Coronary artery (tissue), 2 donors: ENCODE data around the gene SLC30A10.
A peak's percentile ranks its signal among the peaks of the same experiment; 100 is the strongest.

Source experiments
- DNase-seq: peaks from one replicate; pipeline ENCODE4 v3.0.0-alpha.2; 2017; ENCODE audit warnings: low spot score
- H3K27ac ChIP-seq, 2 donors: fragments of 200-600 bp; sonication (generic); one replicate each; pipeline ENCODE4 v1.5.1; 2016 to 2019
- H3K4me3 ChIP-seq: fragments of 200-600 bp; sonication (generic); 2 replicates; pipeline ENCODE4 v1.5.1; 2016; ENCODE audit warnings: mild to moderate bottlenecking, moderate library complexity
- TF ChIP-seq, protein P1 (sequence below): fragments of 200-600 bp; sonication (generic); IDR thresholded peaks from one replicate; pipeline ENCODE4 v1.5.1; 2019; ENCODE audit warnings: antibody characterized with exemption

SLC30A10 gene

DNA sequence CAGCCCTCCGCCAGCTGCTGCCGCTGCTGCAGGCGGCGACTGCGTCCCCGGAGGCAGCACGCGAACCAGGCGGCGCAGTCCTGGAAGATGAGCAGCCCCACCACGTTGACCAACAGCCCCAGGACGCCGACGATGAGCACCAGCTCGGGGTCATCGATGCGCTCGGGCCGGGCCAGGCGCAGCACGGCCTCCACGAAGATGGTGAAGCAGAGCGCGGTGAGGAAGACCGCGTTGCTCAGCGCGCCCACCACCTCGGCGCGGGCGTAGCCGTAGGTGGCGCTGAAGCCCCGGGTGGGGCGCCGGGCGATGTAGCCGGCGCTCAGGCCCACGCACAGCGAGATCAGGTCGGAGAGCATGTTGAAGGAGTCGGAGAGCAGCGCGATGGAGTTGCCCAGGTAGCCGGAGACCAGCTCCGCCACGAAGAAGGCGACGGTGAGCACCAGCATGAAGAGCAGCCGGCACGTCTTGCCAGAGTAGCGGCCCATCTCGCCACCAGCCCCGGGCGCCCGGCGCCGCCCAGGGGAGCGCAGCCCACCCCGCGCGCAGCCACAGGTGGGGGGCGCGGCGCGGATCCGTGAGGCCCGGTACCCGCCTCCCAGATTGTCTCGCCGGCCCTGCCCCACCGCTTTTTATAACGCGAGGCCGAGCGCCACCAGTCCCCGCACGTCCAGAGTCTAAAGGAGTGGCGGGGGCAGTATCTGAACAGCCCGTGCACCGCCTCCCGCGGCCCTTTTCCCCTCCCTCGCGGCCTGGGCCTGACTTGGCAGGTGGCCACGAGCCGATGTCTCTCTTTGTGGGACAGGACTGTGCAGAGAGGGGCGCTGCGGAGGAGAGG is at the start of gene SLC30A10:
Gene SLC30A10 (minus strand): TSS at position 602 of the 835 bp plus-strand sequence. CDS start 117 bp downstream, at position 485.
- DNase-seq = no peak
- Histone ChIP-seq H3K27ac (no peak within 1 kb of the TSS), H3K4me3 (peak within 1 kb of the TSS; percentile 68)
- TF ChIP-seq, protein P1, sequence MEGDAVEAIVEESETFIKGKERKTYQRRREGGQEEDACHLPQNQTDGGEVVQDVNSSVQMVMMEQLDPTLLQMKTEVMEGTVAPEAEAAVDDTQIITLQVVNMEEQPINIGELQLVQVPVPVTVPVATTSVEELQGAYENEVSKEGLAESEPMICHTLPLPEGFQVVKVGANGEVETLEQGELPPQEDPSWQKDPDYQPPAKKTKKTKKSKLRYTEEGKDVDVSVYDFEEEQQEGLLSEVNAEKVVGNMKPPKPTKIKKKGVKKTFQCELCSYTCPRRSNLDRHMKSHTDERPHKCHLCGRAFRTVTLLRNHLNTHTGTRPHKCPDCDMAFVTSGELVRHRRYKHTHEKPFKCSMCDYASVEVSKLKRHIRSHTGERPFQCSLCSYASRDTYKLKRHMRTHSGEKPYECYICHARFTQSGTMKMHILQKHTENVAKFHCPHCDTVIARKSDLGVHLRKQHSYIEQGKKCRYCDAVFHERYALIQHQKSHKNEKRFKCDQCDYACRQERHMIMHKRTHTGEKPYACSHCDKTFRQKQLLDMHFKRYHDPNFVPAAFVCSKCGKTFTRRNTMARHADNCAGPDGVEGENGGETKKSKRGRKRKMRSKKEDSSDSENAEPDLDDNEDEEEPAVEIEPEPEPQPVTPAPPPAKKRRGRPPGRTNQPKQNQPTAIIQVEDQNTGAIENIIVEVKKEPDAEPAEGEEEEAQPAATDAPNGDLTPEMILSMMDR = no peak

DNA sequence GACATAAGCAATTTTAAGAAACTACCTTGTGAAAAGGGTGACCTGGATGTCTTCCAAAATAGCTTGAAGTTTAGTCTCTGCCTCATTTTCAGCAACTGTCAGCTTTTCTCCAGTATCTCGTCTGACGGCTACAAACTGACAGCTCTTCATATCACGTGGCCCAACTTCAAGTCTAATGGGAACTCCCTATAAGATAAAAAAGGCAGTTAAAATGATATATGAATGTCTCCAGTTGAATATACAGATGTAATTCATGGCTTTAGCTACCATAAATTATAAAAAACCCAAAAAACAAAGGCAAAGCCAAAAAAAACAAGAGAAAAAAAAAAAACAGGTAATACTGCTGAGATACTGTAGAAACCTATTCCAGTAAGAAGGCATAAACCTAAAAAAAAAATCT is 44.9 kb upstream of the SLC30A10 start:
- Histone ChIP-seq H3K27ac (no peak overlapping the region), H3K4me3 (no peak overlapping the region)
- DNase-seq = no peak
- TF ChIP-seq, protein P1 = no peak

DNA sequence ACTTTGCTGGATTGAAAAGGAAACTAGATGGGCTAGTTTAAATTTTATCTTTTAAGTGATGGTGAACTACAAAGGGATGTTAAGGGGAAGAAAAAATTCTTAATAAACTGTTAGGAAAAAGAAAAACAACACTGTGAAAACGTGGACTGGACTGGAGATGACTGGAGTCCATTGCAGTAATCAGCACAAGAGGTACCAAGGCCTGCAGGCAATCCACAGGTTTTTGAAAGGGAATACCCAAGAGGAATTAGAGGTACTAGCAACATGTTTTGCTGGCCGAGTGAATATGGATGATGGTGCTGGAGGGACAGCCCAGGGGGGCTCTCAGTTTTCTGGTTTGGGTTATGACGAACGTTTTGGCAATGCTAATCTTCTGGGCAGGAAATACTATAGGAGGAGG is 39.0 kb upstream of the SLC30A10 start:
- Histone ChIP-seq H3K4me3 (no peak overlapping the region), H3K27ac (no peak overlapping the region)
- TF ChIP-seq, protein P1 = no peak
- no peak for DNase-seq

DNA sequence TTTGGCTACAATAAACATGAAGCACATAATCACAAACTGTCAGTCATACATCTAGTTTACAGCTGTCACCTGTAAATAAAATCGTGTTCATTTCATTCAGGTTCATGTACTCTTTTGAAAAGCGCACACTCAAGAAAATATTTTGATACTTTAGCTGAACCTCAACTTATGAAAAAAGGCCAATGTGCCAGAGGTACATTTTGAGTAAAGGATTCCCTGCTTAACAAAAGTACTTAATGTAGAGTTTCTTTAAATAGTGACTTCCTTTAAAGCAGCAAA is 37.7 kb upstream of the SLC30A10 start:
- Histone ChIP-seq H3K4me3 (no peak overlapping the region), H3K27ac (no peak overlapping the region)
- no peak for DNase-seq
- TF ChIP-seq, protein P1 = no peak

DNA sequence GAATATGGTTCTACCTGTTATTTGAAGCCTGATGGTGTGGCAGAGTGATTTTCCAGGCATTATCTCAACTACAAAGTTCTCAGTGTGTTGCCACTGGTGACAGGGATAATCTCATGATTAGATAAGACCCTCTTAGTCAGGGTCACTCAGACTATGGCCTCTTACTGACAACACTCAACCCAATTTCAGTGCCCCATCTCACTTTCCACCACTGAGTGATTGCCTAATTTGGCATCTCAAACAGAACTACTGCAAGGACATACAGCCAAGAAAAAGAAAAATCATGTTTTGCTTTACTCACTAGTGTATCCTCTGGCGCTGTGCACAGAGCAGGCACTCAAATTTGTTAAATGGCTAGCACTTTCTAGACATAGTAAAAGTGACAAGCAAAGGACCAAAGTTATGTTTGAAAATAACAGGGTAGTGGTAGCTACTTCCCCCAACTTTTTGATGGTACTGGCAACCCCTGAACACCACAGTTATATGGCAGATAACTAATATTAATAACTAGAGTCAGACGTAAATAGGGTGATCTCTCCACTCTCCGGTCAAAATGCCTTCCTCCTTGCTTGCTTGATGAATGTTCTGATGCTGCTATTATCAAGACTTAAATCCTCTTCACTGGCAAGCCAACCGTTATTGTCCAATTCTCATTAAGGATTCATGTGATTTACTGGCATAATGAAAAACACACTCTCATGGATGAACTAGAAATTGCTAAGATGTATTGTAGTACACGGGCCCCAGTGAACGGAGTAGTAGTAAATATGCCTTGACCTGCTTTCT is 37.1 kb upstream of the SLC30A10 start:
- DNase-seq = no peak
- Histone ChIP-seq H3K27ac (no peak overlapping the region), H3K4me3 (no peak overlapping the region)
- TF ChIP-seq, protein P1 = no peak

DNA sequence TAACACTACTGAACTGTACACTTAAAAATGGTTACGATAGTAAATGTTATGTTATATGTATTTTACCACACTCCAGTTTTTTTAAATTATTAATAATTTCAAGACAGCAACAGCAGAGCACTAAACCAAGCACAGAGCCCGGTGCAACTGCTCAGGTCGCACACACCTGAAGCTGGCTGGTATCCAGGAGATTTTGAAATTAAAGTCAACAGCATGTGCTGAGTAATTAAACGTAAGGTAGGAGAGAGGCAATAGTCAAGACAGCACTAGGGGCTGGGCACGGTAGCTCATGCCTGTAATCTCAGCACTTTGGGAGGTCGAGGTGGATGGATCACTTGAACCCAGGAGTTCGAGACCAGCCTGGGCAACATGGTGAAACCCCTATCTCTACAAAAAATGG is 35.1 kb upstream of the SLC30A10 start:
- TF ChIP-seq, protein P1 = no peak
- no peak for DNase-seq
- Histone ChIP-seq H3K27ac (no peak overlapping the region), H3K4me3 (no peak overlapping the region)
